Psoas muscle (tissue), 8 donors: ENCODE measurements around the gene MTX1. TPM values are rescaled to one million over a fixed set of nuclear protein-coding genes. Genes with fewer than 3 reads are reported as not detected.

ENCODE experiments used
- ATAC-seq, 4 donors: fragments of 200-7000 bp; cut with Tn5 transposase; one replicate each; pipeline ENCODE4 v1.9.1; 2020; ENCODE audit warnings: moderate library complexity in 3 of 4, mild to moderate bottlenecking in 2 of 4
- DNase-seq, 2 donors: peaks; one replicate each; pipeline ENCODE4 v3.0.0-alpha.2; 2020
- H3K27ac ChIP-seq: fragments of 200-600 bp; one replicate; pipeline ENCODE4 v1.8.0; 2022
- H3K27me3 ChIP-seq, 3 donors: fragments of 200-600 bp in 1 of 3; one replicate each; pipeline versions ENCODE4 v1.6.1 to v1.8.0; 2013 to 2022; ENCODE audit warnings: low read length in 2 of 3, mild to moderate bottlenecking in 2 of 3, moderate library complexity in 1 of 3; ENCODE audit not compliant: insufficient read depth in 3 of 3
- H3K36me3 ChIP-seq, 2 donors: fragments of 200-600 bp in 1 of 2; one replicate each; pipeline versions ENCODE4 v1.6.1 to v1.8.0; 2013 to 2022; ENCODE audit warnings: low read depth in 1 of 2, mild to moderate bottlenecking in 1 of 2, moderate library complexity in 1 of 2; ENCODE audit not compliant: insufficient read depth in 1 of 2
- H3K4me1 ChIP-seq: fragments of 200-600 bp; one replicate; pipeline ENCODE4 v1.8.0; 2022
- H3K4me3 ChIP-seq: fragments of 200-600 bp; one replicate; pipeline ENCODE4 v1.8.0; 2022; ENCODE audit warnings: mild to moderate bottlenecking
- H3K9me3 ChIP-seq: fragments of 200-600 bp; one replicate; pipeline ENCODE4 v1.8.0; 2022
- WGBS, 3 donors: extraction: QIAGEN DNeasy Blood & Tissue Kit; methylation state at CpG; one replicate each; pipeline versions ENCODE4 v1.1.6 to v1.1.7; 2013; 5-methylcytosine and 5-hydroxymethylcytosine counted together
- intact Hi-C, 2 donors: fragments of 100-400 bp; cut with DNase I; formaldehyde crosslinking; loops; one replicate each; pipeline versions ENCODE4 v1.11.0 to v1.14.2; 2022
- polyA plus RNA-seq, 3 donors: library from polyadenylated mRNA; stranded (reverse); fragments of 200-250 nt; gene quantifications; one replicate each; pipeline ENCODE4 v1.2.3, GENCODE V29; 2013
- total RNA-seq, 4 donors: library from RNA; stranded (reverse); fragmentation: NEBNext Ultra II Directional in 2 of 4; extraction: Animal tissue kit (Norgen Biotek cat#: 25700) in 2 of 4; gene quantifications; one replicate each; pipeline versions ENCODE4 v1.2.1 to v1.2.4, GENCODE V29; 2021 to 2023
- TF ChIP-seq, protein P1 (sequence below): fragments of 200-600 bp; IDR thresholded peaks from one replicate; pipeline ENCODE4 v1.8.0; 2022; ENCODE audit warnings: antibody characterized with exemption
- donor health status: healthy with polysubstance abuse.
- donor health status: DM: no; HTN: no; CAD: no; lungs with moderate emphysema.
- donor health status: Bipolar disorder and iron deficiency.
- donor health status: healthy.
- donor health status: DM: yes; HTN: yes; CAD: no.
- donor health status: DM: no; HTN: no; CAD: no.
- donor health status: DM: no; HTN: no; CAD: no.
- donor health status: DM: yes; HTN: yes; CAD: no.

The MTX1 gene
- total and polyA plus RNA-seq, 7 donors = 8.1 to 47.1 (median 17.7) TPM

DNA sequence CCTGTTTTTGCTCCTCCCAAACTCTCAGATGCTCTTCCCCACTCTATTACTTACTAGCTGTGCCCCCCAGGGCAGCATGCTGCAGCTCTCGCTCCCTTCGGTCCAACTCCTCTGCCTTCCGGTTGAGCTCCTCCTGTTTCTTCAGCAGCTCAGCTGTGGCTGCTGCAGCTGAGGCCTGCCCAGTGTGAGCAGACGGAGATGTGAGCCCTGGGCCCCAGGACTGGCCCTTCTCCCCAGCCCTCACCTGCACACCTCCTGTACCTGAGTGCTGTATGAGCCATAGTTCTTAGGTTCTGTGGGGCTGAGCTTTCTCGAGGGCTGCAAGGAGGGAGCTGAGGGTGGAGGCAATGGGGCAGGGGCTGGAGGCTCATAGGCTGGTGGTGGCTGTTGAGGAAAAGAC, 51.8 kb downstream of the MTX1 start:
- H3K36me3 ChIP-seq = peaks cover 4 to 74% of the 10 kb centered on the region in 2 donors
- H3K27ac ChIP-seq = no peak overlapping the region
- H3K9me3 ChIP-seq = no peaks in the 10 kb centered on the region
- no peak overlapping the region for H3K4me3 ChIP-seq
- peaks cover 24% of the 10 kb centered on the region for H3K4me1 ChIP-seq
- no peak for ATAC-seq
- no peaks in the 10 kb centered on the region for H3K27me3 ChIP-seq
- 90 to 97% (median 91%) methylated on average over 5 of the region's 5 CpGs for WGBS, 3 donors
- DNase-seq = no peak
- intact Hi-C loops = no loop called here
- TF ChIP-seq, protein P1, sequence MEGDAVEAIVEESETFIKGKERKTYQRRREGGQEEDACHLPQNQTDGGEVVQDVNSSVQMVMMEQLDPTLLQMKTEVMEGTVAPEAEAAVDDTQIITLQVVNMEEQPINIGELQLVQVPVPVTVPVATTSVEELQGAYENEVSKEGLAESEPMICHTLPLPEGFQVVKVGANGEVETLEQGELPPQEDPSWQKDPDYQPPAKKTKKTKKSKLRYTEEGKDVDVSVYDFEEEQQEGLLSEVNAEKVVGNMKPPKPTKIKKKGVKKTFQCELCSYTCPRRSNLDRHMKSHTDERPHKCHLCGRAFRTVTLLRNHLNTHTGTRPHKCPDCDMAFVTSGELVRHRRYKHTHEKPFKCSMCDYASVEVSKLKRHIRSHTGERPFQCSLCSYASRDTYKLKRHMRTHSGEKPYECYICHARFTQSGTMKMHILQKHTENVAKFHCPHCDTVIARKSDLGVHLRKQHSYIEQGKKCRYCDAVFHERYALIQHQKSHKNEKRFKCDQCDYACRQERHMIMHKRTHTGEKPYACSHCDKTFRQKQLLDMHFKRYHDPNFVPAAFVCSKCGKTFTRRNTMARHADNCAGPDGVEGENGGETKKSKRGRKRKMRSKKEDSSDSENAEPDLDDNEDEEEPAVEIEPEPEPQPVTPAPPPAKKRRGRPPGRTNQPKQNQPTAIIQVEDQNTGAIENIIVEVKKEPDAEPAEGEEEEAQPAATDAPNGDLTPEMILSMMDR = no peak

DNA sequence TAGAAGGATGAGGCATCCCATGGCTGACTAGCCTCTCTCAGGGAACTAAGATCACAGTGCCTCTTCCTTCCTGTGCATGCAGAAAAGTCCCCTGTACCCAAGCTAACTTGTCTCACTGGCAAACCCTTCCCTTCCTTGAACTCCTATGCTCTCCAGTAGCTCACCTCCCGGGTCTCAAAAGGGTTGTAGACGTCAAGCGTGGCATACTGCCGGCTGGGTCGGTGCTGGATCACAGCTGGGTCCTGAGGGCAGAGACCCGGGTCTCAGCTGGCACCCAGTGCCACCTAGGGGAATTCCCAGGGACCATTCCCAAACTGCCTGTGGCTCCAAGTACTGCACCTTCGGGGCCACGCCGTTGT, 53.0 kb downstream of the MTX1 start:
- Histone ChIP-seq H3K36me3 (peaks cover 9 to 81% of the 10 kb centered on the region in 2 donors), H3K4me1 (peaks cover 18% of the 10 kb centered on the region), H3K27ac (peak overlapping the region; percentile 93), H3K27me3 (no peaks in the 10 kb centered on the region), H3K9me3 (no peaks in the 10 kb centered on the region), H3K4me3 (peak overlapping the region; percentile 99)
- TF ChIP-seq, protein P1 = no peak
- ATAC-seq = no peak
- WGBS, 3 donors = 0 to 1% (median 1%) methylated on average over 9 of the region's 9 CpGs
- intact Hi-C loops = no loop called here
- DNase-seq = peak in 1 of 2 donors; percentile 59

GRCh38 chr1:155261852-155262673, 53.6 kb downstream of the MTX1 start, which contains the start of gene SCAMP3:
SCAMP3 (minus strand) TSS chr1:155262360; CDS start chr1:155262151, 209 bp downstream.
- Histone ChIP-seq H3K4me3 (peak within 1 kb of the TSS; percentile 99), H3K27ac (peak within 1 kb of the TSS; percentile 93), H3K27me3 (no peaks in the 10 kb centered on the region), H3K36me3 (peaks cover 9 to 81% of the 10 kb centered on the region in 2 donors), H3K9me3 (no peaks in the 10 kb centered on the region), H3K4me1 (peaks cover 18% of the 10 kb centered on the region)
- ATAC-seq (peak; percentile 98), DNase-seq (peak; percentile 94 to 95)
- intact Hi-C loops = no loop called here
- TF ChIP-seq, protein P1 = no peak
- 0 to 1% (median 0%) methylated on average over 42 to 47 of the region's 47 CpGs for WGBS, 3 donors

- TF ChIP-seq, protein P1 = no peak
- H3K9me3 ChIP-seq = no peaks in the 10 kb centered on the region
- H3K27me3 ChIP-seq = no peaks in the 10 kb centered on the region
- H3K36me3 ChIP-seq = peaks cover 13 to 81% of the 10 kb centered on the region in 2 donors
- ATAC-seq = no peak
- peak overlapping the region; percentile 93 for H3K27ac ChIP-seq
- H3K4me3 ChIP-seq = no peak overlapping the region
- intact Hi-C loops = no loop called here
- DNase-seq = no peak
- H3K4me1 ChIP-seq = peaks cover 25% of the 10 kb centered on the region
- 82 to 90% (median 86%) methylated on average over 11 of the region's 11 CpGs for WGBS, 3 donors
Observed at GRCh38 chr1:155263067-155263466, 54.6 kb downstream of the MTX1 start.

Other genes starting within 250 kb of the MTX1 start
- 10 to 100 TPM; 14.5 to 23.0 (median 17.4) TPM for gene PYGO2, start 246.9 kb upstream of the MTX1 start, total RNA-seq
- gene PYGO2, start 246.9 kb upstream of the MTX1 start, polyA plus RNA-seq = 10 to 100 TPM; 13.1 to 24.0 (median 14.5) TPM
- gene SHC1, start 237.9 kb upstream of the MTX1 start, total RNA-seq = 10 to 100 TPM; 52.3 to 87.2 (median 82.8) TPM
- gene SHC1, start 237.9 kb upstream of the MTX1 start, polyA plus RNA-seq = 10 to 100 TPM; 33.2 to 67.3 (median 43.8) TPM
- 10 to 100 TPM in 1 of 4 donors, 1 to 10 TPM in 3; 5.5 to 13.8 (median 6.9) TPM for gene CKS1B, start 234.0 kb upstream of the MTX1 start, total RNA-seq
- gene CKS1B, start 234.0 kb upstream of the MTX1 start, polyA plus RNA-seq = 10 to 100 TPM; 12.1 to 48.1 (median 30.1) TPM
- 10 to 100 TPM; 24.5 to 39.4 (median 30.4) TPM for gene FLAD1, start 225.4 kb upstream of the MTX1 start, total RNA-seq
- gene FLAD1, start 225.4 kb upstream of the MTX1 start, polyA plus RNA-seq = 10 to 100 TPM; 32.4 to 52.7 (median 51.6) TPM
- gene LENEP, start 215.1 kb upstream of the MTX1 start, total RNA-seq = not detected
- gene LENEP, start 215.1 kb upstream of the MTX1 start, polyA plus RNA-seq = not detected
- gene ZBTB7B, start 205.9 kb upstream of the MTX1 start, total RNA-seq = 10 to 100 TPM; 34.6 to 97.9 (median 70.9) TPM
- 10 to 100 TPM; 20.2 to 55.5 (median 48.7) TPM for gene ZBTB7B, start 205.9 kb upstream of the MTX1 start, polyA plus RNA-seq
- gene DCST2, start 174.9 kb upstream of the MTX1 start, total RNA-seq = under 1 TPM in 2 of 4 donors, not detected in 2; 0.19 to 0.56 TPM
- gene DCST2, start 174.9 kb upstream of the MTX1 start, polyA plus RNA-seq = under 1 TPM; 0.04 to 0.38 (median 0.07) TPM
- gene DCST1, start 174.9 kb upstream of the MTX1 start, total RNA-seq = under 1 TPM in 2 of 4 donors, not detected in 2; 0.12 to 0.34 TPM
- not detected for gene DCST1, start 174.9 kb upstream of the MTX1 start, polyA plus RNA-seq
- gene ADAM15, start 157.4 kb upstream of the MTX1 start, total RNA-seq = 10 to 100 TPM; 38.4 to 50.9 (median 49.3) TPM
- gene ADAM15, start 157.4 kb upstream of the MTX1 start, polyA plus RNA-seq = 10 to 100 TPM; 33.2 to 45.4 (median 41.0) TPM
- 1 to 10 TPM in 1 of 4 donors, under 1 TPM in 3; 0.69 to 1.1 (median 0.77) TPM for gene EFNA4, start 145.0 kb upstream of the MTX1 start, total RNA-seq
- 1 to 10 TPM in 2 of 3 donors, under 1 TPM in 1; 0.39 to 1.3 (median 1.2) TPM for gene EFNA4, start 145.0 kb upstream of the MTX1 start, polyA plus RNA-seq
- gene EFNA3, start 129.9 kb upstream of the MTX1 start, total RNA-seq = under 1 TPM in 3 of 4 donors, not detected in 1; 0.32 to 0.69 (median 0.57) TPM
- under 1 TPM; 0.17 to 1.00 (median 0.39) TPM for gene EFNA3, start 129.9 kb upstream of the MTX1 start, polyA plus RNA-seq
- 10 to 100 TPM; 11.4 to 42.6 (median 33.0) TPM for gene EFNA1, start 80.8 kb upstream of the MTX1 start, total RNA-seq
- gene EFNA1, start 80.8 kb upstream of the MTX1 start, polyA plus RNA-seq = 10 to 100 TPM in 2 of 3 donors, 1 to 10 TPM in 1; 5.5 to 15.0 (median 12.4) TPM
- gene SLC50A1, start 72.8 kb upstream of the MTX1 start, total RNA-seq = 1 to 10 TPM; 6.7 to 8.4 (median 7.8) TPM
- 10 to 100 TPM in 2 of 3 donors, 1 to 10 TPM in 1; 7.5 to 16.2 (median 10.8) TPM for gene SLC50A1, start 72.8 kb upstream of the MTX1 start, polyA plus RNA-seq
- gene DPM3, start 68.2 kb upstream of the MTX1 start, total RNA-seq = 10 to 100 TPM; 47.0 to 54.5 (median 50.0) TPM
- 100 to 1,000 TPM; 110 to 123 (median 122) TPM for gene DPM3, start 68.2 kb upstream of the MTX1 start, polyA plus RNA-seq
- 100 to 1,000 TPM; 115 to 152 (median 118) TPM for gene KRTCAP2, start 35.4 kb upstream of the MTX1 start, total RNA-seq
- gene KRTCAP2, start 35.4 kb upstream of the MTX1 start, polyA plus RNA-seq = 100 to 1,000 TPM; 137 to 171 (median 149) TPM
- gene TRIM46, start 34.8 kb upstream of the MTX1 start, total RNA-seq = under 1 TPM in 2 of 4 donors, not detected in 2; 0.15 to 0.16 TPM
- gene TRIM46, start 34.8 kb upstream of the MTX1 start, polyA plus RNA-seq = under 1 TPM in 2 of 3 donors, not detected in 1; 0.03 TPM
- gene THBS3, start 798 bp upstream of the MTX1 start, total RNA-seq = 1 to 10 TPM; 3.1 to 8.1 (median 4.5) TPM
- 1 to 10 TPM; 2.8 to 3.5 (median 2.8) TPM for gene THBS3, start 798 bp upstream of the MTX1 start, polyA plus RNA-seq
- gene ENTREP3, start 46.8 kb downstream of the MTX1 start, total RNA-seq = 10 to 100 TPM; 20.6 to 28.8 (median 23.8) TPM
- gene ENTREP3, start 46.8 kb downstream of the MTX1 start, polyA plus RNA-seq = 10 to 100 TPM; 17.6 to 61.3 (median 21.2) TPM
- 10 to 100 TPM; 49.5 to 70.7 (median 57.2) TPM for gene SCAMP3, start 53.7 kb downstream of the MTX1 start, total RNA-seq
- gene SCAMP3, start 53.7 kb downstream of the MTX1 start, polyA plus RNA-seq = 100 to 1,000 TPM in 2 of 3 donors, 10 to 100 TPM in 1; 75.0 to 159 (median 108) TPM
- 10 to 100 TPM; 11.7 to 28.5 (median 22.7) TPM for gene CLK2, start 64.8 kb downstream of the MTX1 start, total RNA-seq
- gene CLK2, start 64.8 kb downstream of the MTX1 start, polyA plus RNA-seq = 10 to 100 TPM; 15.2 to 20.9 (median 15.3) TPM
- under 1 TPM in 3 of 4 donors, not detected in 1; 0.27 to 0.82 (median 0.32) TPM for gene HCN3, start 68.8 kb downstream of the MTX1 start, total RNA-seq
- under 1 TPM; 0.38 to 0.97 (median 0.52) TPM for gene HCN3, start 68.8 kb downstream of the MTX1 start, polyA plus RNA-seq
- not detected for gene PKLR, start 92.7 kb downstream of the MTX1 start, total RNA-seq
- gene PKLR, start 92.7 kb downstream of the MTX1 start, polyA plus RNA-seq = under 1 TPM in 1 of 3 donors, not detected in 2; 0.01 TPM
- 10 to 100 TPM; 46.2 to 60.8 (median 48.8) TPM for gene FDPS, start 100.2 kb downstream of the MTX1 start, total RNA-seq
- 10 to 100 TPM; 53.7 to 85.2 (median 54.9) TPM for gene FDPS, start 100.2 kb downstream of the MTX1 start, polyA plus RNA-seq
- 10 to 100 TPM in 1 of 4 donors, 1 to 10 TPM in 3; 6.5 to 14.2 (median 8.7) TPM for gene RUSC1, start 112.2 kb downstream of the MTX1 start, total RNA-seq
- gene RUSC1, start 112.2 kb downstream of the MTX1 start, polyA plus RNA-seq = 10 to 100 TPM; 10.3 to 21.6 (median 16.4) TPM